Body of pancreas (tissue), 4 donors: ENCODE measurements around the gene USP15. TPM values are rescaled to one million over a fixed set of nuclear protein-coding genes. Genes with fewer than 3 reads are reported as not detected.
"Not testable (repeated sequence)": the region's sequence is repeated elsewhere in the genome, so short reads cannot be mapped to it uniquely, and the experiment has no call there.

Source experiments
- ATAC-seq: fragments of 150-250 bp; one replicate; pipeline ENCODE4 v1.9.1; 2016
- DNase-seq, 4 donors: peaks; one replicate each; pipeline ENCODE4 v3.0.0-alpha.2; 2019
- H3K27ac ChIP-seq, 4 donors: fragments of 200-600 bp; sonication (generic); 1 replicate in 3 of 4; 2 replicates in 1 of 4; pipeline versions ENCODE4 v1.5.1 to v1.6.1; 2016 to 2019; ENCODE audit warnings: mild to moderate bottlenecking in 1 of 4, mixed read lengths in 1 of 4, moderate library complexity in 1 of 4
- H3K27me3 ChIP-seq, 2 donors: fragments of 200-600 bp; sonication (generic); one replicate each; pipeline ENCODE4 v1.6.0; 2016; ENCODE audit warnings: mild to moderate bottlenecking in 1 of 2
- H3K36me3 ChIP-seq, 2 donors: fragments of 200-600 bp; sonication (generic); replicated peaks in 1 of 2; 2 replicates each; pipeline ENCODE4 v1.5.1; 2016; ENCODE audit warnings: low read depth in 2 of 2; ENCODE audit not compliant: insufficient read depth in 1 of 2
- H3K4me1 ChIP-seq: fragments of 200-600 bp; sonication (generic); one replicate; pipeline ENCODE4 v1.6.0; 2016
- H3K4me3 ChIP-seq, 2 donors: fragments of 200-600 bp; sonication (generic); 1 replicate in 1 of 2; 2 replicates in 1 of 2; pipeline ENCODE4 v1.5.1; 2016 to 2019
- H3K9me3 ChIP-seq, 3 donors: fragments of 200-600 bp; sonication (generic); 1 replicate in 2 of 3; 2 replicates in 1 of 3; pipeline ENCODE4 v1.5.1; 2016
- POLR2A ChIP-seq, 3 donors: fragments of 450-650 bp; IDR thresholded peaks; one replicate each; pipeline ENCODE4 v1.6.1; 2016; ENCODE audit warnings: antibody characterized with exemption in 3 of 3, mild to moderate bottlenecking in 2 of 3
- WGBS, 2 donors: methylation state at CpG; one replicate each; pipeline ENCODE4 v1.1.5; 2017; 5-methylcytosine and 5-hydroxymethylcytosine counted together
- intact Hi-C: fragments of 100-400 bp; cut with DNase I; formaldehyde crosslinking; loops from one replicate; pipeline ENCODE4 v1.15.1; 2023
- total RNA-seq, 2 donors: library from RNA; depleted of rRNA; stranded (reverse); fragments of >200 nt; gene quantifications; one replicate each; pipeline ENCODE4 v1.1.0, GENCODE V29; 2016
- TF ChIP-seq, protein P1 (sequence below), 7 experiments: fragments of 450-650 bp in 4 of 7; fragments of 200-600 bp in 3 of 7; sonication (generic) in 3 of 7; IDR thresholded peaks; one replicate each; pipeline ENCODE4 v1.5.1; 2016 to 2019; ENCODE audit warnings: antibody characterized with exemption in 7 of 7

USP15 gene
- total RNA-seq, 2 donors from 2014 or later: 47.5 to 57.4 TPM

DNA sequence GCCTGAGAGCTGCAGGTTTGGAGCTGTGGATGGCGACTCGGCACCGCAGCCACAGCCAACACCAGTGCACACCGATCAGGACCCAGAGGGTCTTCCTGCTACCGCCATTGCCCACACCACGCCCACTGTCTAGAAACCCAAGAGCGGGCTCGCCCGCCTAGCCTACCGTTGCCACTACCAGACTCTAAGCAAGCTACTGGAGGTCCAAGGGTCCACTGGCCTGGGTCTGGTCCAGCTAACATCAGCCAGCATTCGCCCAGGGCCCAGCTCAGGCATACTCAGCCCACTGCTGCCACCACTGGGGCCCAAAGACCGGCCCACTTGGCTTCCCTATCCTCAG is 175.9 kb downstream of the USP15 start:
- Histone ChIP-seq H3K9me3 (no peaks in the 10 kb centered on the region), H3K36me3 (no peaks in the 10 kb centered on the region), H3K27me3 (no peaks in the 10 kb centered on the region), H3K4me1 (peaks cover 17% of the 10 kb centered on the region), H3K4me3 (no peak overlapping the region), H3K27ac (no peak overlapping the region)
- TF ChIP-seq, protein P1, sequence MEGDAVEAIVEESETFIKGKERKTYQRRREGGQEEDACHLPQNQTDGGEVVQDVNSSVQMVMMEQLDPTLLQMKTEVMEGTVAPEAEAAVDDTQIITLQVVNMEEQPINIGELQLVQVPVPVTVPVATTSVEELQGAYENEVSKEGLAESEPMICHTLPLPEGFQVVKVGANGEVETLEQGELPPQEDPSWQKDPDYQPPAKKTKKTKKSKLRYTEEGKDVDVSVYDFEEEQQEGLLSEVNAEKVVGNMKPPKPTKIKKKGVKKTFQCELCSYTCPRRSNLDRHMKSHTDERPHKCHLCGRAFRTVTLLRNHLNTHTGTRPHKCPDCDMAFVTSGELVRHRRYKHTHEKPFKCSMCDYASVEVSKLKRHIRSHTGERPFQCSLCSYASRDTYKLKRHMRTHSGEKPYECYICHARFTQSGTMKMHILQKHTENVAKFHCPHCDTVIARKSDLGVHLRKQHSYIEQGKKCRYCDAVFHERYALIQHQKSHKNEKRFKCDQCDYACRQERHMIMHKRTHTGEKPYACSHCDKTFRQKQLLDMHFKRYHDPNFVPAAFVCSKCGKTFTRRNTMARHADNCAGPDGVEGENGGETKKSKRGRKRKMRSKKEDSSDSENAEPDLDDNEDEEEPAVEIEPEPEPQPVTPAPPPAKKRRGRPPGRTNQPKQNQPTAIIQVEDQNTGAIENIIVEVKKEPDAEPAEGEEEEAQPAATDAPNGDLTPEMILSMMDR (IDR thresholded peaks at IDR 0.05): no peak
- no peak for TF ChIP-seq POLR2A (IDR thresholded peaks at IDR 0.05)
- WGBS, 2 donors: 72 to 89% methylated on average over 6 to 12 of the region's 12 CpGs
- intact Hi-C loops: loop anchor here (5.0 kb wide), 1 partner anchor 361 kb away; no protein-coding TSS in a partner anchor
- DNase-seq: no peak
- no peak for ATAC-seq

DNA sequence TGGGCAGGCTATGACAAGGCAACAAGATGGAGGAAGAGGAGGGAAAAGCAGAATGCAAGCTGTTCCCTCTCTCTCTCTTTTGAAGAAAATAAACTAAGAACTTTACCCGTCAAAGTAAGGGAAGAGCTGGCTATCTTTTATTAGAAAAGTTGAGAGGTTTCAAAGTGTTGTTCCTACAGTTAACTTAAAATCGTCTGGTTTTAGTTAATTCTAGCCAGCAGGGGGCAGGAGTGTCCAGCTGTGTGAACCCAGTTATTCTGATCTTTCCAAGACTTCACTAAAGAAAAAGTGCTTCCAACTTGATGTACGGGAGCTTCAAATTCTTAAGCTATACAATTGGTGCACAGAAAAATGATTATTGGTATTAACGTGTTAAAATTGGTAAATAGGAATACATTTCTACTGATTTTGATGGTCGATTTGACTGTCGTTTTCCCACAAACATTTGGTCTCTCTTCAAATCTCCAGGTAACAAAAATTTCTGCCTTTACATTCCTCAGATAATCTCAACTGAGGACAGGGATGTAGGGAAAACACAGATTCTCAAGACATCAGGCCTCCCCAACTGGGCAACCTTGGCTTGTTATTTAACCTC is 178.0 kb downstream of the USP15 start:
- intact Hi-C loops: loop anchor here (5.0 kb wide), 1 partner anchor 359 kb away; no protein-coding TSS in a partner anchor
- peak; percentile 56 for ATAC-seq

DNA sequence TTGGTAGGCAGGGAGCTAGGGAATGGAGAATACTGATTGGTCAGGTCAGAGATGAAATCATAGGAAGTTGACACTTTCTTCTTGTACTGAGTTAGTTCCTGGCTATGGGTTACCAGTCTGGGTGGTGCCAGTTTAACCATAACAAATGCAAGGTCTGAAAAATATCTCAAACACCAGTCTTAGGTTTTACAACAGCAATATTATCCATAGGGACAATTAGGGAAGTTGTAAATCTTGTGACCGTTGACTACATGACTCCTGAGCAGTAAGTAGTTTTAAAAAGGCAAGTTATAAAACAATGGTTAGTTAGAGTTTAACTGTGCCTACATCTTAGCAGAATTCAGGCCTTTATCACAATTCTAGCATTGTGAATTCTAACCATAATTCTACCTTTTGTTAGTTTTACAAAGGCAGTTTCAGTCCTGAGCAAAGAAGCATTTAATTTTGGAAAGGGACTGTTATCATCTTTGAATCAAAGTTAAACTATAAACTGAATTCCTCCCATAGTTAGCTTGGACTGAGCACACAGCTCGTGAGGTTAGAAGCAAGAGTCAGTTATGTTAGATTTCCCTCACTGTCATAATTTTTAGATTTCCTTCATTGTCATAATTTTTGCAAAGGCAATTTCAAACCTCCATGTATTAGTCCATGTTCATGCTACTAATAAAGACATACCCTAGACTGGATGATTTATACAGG is 186.7 kb downstream of the USP15 start:
- Histone ChIP-seq H3K36me3 (no peaks in the 10 kb centered on the region), H3K4me1 (no peaks in the 10 kb centered on the region), H3K27me3 (no peaks in the 10 kb centered on the region), H3K4me3 (no peak overlapping the region), H3K9me3 (no peaks in the 10 kb centered on the region), H3K27ac (no peak overlapping the region)
- TF ChIP-seq, protein P1 (IDR thresholded peaks at IDR 0.05): no peak
- WGBS, 2 donors: 38 to 57% methylated on average over 2 of the region's 2 CpGs
- DNase-seq (no peak), ATAC-seq (no peak)
- intact Hi-C loops: no loop called here

More for the DNA sequence above, 178.0 kb downstream of the USP15 start:
- Histone ChIP-seq H3K36me3 (no peaks in the 10 kb centered on the region), H3K27ac (no peak overlapping the region), H3K27me3 (no peaks in the 10 kb centered on the region), H3K4me3 (no peak overlapping the region), H3K9me3 (no peaks in the 10 kb centered on the region), H3K4me1 (peaks cover 17% of the 10 kb centered on the region)
- WGBS, 2 donors: 5 to 6% methylated on average over 6 of the region's 6 CpGs
- DNase-seq: peak; percentile 58 to 68 (median 64)
- no peak for TF ChIP-seq POLR2A (IDR thresholded peaks at IDR 0.05)
- TF ChIP-seq, protein P1 (IDR thresholded peaks at IDR 0.05): peak; percentile 47 to 76 (median 63)

DNA sequence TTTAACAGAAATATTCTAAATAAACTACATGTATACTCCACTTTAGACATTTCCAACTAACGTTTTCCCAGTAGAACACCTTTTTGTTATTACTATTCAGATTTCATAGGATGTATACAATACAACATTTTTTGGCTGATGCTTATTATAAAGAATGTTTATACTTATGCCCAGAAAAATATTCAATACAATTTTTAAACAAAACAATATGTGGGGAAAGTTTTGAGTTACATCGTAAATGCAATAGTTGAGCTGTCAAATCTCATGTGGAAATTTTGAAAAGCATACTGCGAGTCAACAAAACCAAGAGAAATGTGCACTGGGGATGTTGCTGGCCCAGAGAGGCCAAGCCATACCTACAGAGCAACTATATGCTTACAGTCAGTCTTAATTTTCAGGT is 188.2 kb downstream of the USP15 start:
- no peak for TF ChIP-seq POLR2A (IDR thresholded peaks at IDR 0.05)
- TF ChIP-seq, protein P1 (IDR thresholded peaks at IDR 0.05): no peak
- WGBS, 2 donors: 66 to 78% methylated on average over 3 of the region's 3 CpGs
- intact Hi-C loops: no loop called here

DNA sequence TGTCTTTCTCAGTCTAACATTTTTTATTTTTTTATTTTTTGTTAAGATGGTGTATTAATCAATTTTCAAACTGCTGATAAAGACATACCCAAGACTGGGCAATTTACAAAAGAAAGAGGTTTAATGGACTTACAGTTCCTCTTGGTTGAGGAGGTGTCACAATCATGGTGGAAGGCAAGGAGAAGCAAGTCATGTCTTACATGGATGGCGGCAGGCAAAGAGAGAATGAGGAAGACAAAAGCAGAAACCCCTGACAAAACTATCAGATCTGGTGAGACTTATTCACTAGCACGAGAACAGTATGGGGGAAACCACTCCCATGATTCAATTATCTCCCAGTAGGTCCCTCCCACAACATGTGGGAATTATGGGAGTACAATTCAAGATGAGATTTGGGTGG is 195.2 kb downstream of the USP15 start:
- H3K9me3 ChIP-seq, ATAC-seq, H3K4me1 ChIP-seq, H3K4me3 ChIP-seq, H3K27me3 ChIP-seq, H3K27ac ChIP-seq, intact Hi-C loops, DNase-seq, H3K36me3 ChIP-seq: not testable (repeated sequence)
- WGBS, 2 donors: 47 to 57% methylated on average over 2 of the region's 2 CpGs

More for the DNA sequence above, 188.2 kb downstream of the USP15 start:
- no peaks in the 10 kb centered on the region for H3K36me3 ChIP-seq
- no peaks in the 10 kb centered on the region for H3K27me3 ChIP-seq
- H3K9me3 ChIP-seq: no peaks in the 10 kb centered on the region
- no peak overlapping the region for H3K27ac ChIP-seq
- H3K4me3 ChIP-seq: no peak overlapping the region
- no peak for DNase-seq
- ATAC-seq: no peak
- H3K4me1 ChIP-seq: no peaks in the 10 kb centered on the region
